ENCODE data around the gene STON1.

Gene STON1

DNA sequence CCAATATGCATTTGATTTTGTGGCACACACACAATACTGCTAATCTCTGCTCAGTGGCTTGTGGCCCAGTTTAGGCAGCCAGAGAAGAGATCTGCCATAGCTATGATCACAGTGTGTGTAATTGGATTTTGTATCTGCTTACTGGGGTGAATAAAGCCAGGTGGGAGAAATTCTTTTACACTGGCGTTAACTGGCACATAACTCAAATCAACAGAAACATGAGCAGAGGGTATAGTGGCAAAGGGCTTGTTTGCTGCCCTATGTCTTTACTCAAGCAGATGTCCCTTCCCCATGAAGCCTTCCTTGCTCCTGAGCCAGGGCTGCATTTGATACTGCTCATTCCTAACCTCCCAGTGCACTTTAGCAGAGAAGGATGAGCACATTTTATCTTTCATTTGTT, 28.5 kb downstream of the STON1 start:
- no peak overlapping the region for H3K4me2 ChIP-seq (ENCODE audit: low read length)
- H3K9me2 ChIP-seq (ENCODE audit: low read depth, low read length), result no peaks in the 10 kb centered on the region
- H4K20me1 ChIP-seq (ENCODE audit: insufficient read depth, low read length), result no peaks in the 10 kb centered on the region
- no peak overlapping the region for H2AFZ ChIP-seq (ENCODE audit: low read length)
- no peaks in the 10 kb centered on the region for H3K79me2 ChIP-seq (ENCODE audit: insufficient read depth, low read length)
- no peak overlapping the region for H3K9ac ChIP-seq (ENCODE audit: low read length)
- H3K36me3 ChIP-seq (ENCODE audit: insufficient read depth, low read length), result no peaks in the 10 kb centered on the region
- H3K4me1 ChIP-seq (ENCODE audit: insufficient read depth, low read length, severe bottlenecking), result no peaks in the 10 kb centered on the region
- no peaks in the 10 kb centered on the region for H3K9me3 ChIP-seq (ENCODE audit: low read length)
- no peaks in the 10 kb centered on the region for H3F3A ChIP-seq (ENCODE audit: insufficient read depth, low read length)
- no peaks in the 10 kb centered on the region for H3K27me3 ChIP-seq (ENCODE audit: insufficient read depth, low read length)
- no peak overlapping the region for H3K27ac ChIP-seq (ENCODE audit: low read depth, low read length, poor library complexity, severe bottlenecking)
- no peak for TF ChIP-seq CTCF (IDR thresholded peaks at IDR 0.05; ENCODE audit: low read length)
- TF ChIP-seq EZH2 (IDR thresholded peaks at IDR 0.05; ENCODE audit: borderline replicate concordance, low read length), result no peak
- H3K4me3 ChIP-seq (ENCODE audit: low read depth, low read length, poor library complexity, severe bottlenecking), result no peak overlapping the region

GRCh38 chr2:48560546-48561209, 30.7 kb downstream of the STON1 start:
- Histone ChIP-seq H2AFZ (ENCODE audit: low read length) (no peak overlapping the region), H3K4me1 (ENCODE audit: insufficient read depth, low read length, severe bottlenecking) (no peaks in the 10 kb centered on the region), H3K9me2 (ENCODE audit: low read depth, low read length) (no peaks in the 10 kb centered on the region), H3K36me3 (ENCODE audit: insufficient read depth, low read length) (no peaks in the 10 kb centered on the region), H3K4me3 (ENCODE audit: low read depth, low read length, poor library complexity, severe bottlenecking) (no peak overlapping the region), H3K79me2 (ENCODE audit: insufficient read depth, low read length) (no peaks in the 10 kb centered on the region), H3K9ac (ENCODE audit: low read length) (no peak overlapping the region), H3K27ac (ENCODE audit: low read depth, low read length, poor library complexity, severe bottlenecking) (no peak overlapping the region), H3F3A (ENCODE audit: insufficient read depth, low read length) (no peaks in the 10 kb centered on the region), H3K9me3 (ENCODE audit: low read length) (no peaks in the 10 kb centered on the region), H3K4me2 (ENCODE audit: low read length) (no peak overlapping the region), H3K27me3 (ENCODE audit: insufficient read depth, low read length) (no peaks in the 10 kb centered on the region), H4K20me1 (ENCODE audit: insufficient read depth, low read length) (no peaks in the 10 kb centered on the region)
- TF ChIP-seq CTCF (IDR thresholded peaks at IDR 0.05; ENCODE audit: low read length) (no peak), EZH2 (IDR thresholded peaks at IDR 0.05; ENCODE audit: borderline replicate concordance, low read length) (no peak)

DNA sequence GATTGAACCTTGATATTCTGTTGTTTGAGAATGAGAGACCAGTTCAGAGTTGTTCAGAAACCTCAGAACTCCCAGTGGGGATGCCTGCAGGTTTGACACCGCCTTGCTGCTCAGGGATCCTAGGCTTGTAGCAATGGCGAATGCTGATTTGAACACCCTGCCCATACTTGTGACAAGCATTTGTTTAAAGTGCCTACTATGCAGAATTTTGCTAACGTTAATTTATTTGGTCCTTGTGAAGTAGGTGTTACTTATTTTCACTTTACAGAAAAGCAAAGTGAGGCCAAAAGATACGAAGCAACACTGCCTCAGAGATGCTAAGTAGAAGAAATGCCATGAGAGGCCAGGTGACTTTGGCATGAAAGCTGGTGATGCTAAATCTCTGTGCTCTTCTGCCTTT, 32.3 kb downstream of the STON1 start:
- Histone ChIP-seq H3K9me3 (ENCODE audit: low read length) (no peaks in the 10 kb centered on the region), H3K9ac (ENCODE audit: low read length) (no peak overlapping the region), H3K36me3 (ENCODE audit: insufficient read depth, low read length) (no peaks in the 10 kb centered on the region), H3K4me1 (ENCODE audit: insufficient read depth, low read length, severe bottlenecking) (no peaks in the 10 kb centered on the region), H2AFZ (ENCODE audit: low read length) (no peak overlapping the region), H3K9me2 (ENCODE audit: low read depth, low read length) (no peaks in the 10 kb centered on the region), H3K79me2 (ENCODE audit: insufficient read depth, low read length) (no peaks in the 10 kb centered on the region), H4K20me1 (ENCODE audit: insufficient read depth, low read length) (no peaks in the 10 kb centered on the region), H3K4me2 (ENCODE audit: low read length) (no peak overlapping the region), H3K27me3 (ENCODE audit: insufficient read depth, low read length) (no peaks in the 10 kb centered on the region), H3K4me3 (ENCODE audit: low read depth, low read length, poor library complexity, severe bottlenecking) (no peak overlapping the region), H3K27ac (ENCODE audit: low read depth, low read length, poor library complexity, severe bottlenecking) (no peak overlapping the region), H3F3A (ENCODE audit: insufficient read depth, low read length) (no peaks in the 10 kb centered on the region)
- no peak for TF ChIP-seq EZH2 (IDR thresholded peaks at IDR 0.05; ENCODE audit: borderline replicate concordance, low read length)
